Right lobe of liver (tissue), 6 donors: ENCODE results near the gene RAB28. TPM values are rescaled to one million over a fixed set of nuclear protein-coding genes. Genes with fewer than 3 reads are reported as not detected.

Experiments
- ATAC-seq, 4 donors: fragments of 200-7000 bp; cut with Tn5 transposase; one replicate each; pipeline ENCODE4 v1.9.1; 2020; ENCODE audit warnings: mild to moderate bottlenecking in 4 of 4, moderate library complexity in 4 of 4
- DNase-seq, 3 donors: peaks; one replicate each; pipeline ENCODE4 v3.0.0-alpha.2; 2020
- H3K27ac ChIP-seq, 3 donors: fragments of 200-600 bp; one replicate each; pipeline ENCODE4 v1.8.0; 2022
- H3K27me3 ChIP-seq, 2 donors: fragments of 200-600 bp; one replicate each; pipeline ENCODE4 v1.8.0; 2022
- H3K36me3 ChIP-seq, 4 donors: fragments of 200-600 bp; sonication (generic) in 1 of 4; one replicate each; pipeline versions ENCODE4 v1.5.1 to v1.8.0; 2017 to 2022; ENCODE audit warnings: control low read depth in 1 of 4
- H3K4me1 ChIP-seq, 4 donors: fragments of 200-600 bp; sonication (generic) in 1 of 4; one replicate each; pipeline versions ENCODE4 v1.5.1 to v1.8.0; 2017 to 2022; ENCODE audit warnings: control low read depth in 1 of 4
- H3K4me3 ChIP-seq, 3 donors: fragments of 200-600 bp; one replicate each; pipeline ENCODE4 v1.8.0; 2022
- H3K9me3 ChIP-seq, 4 donors: fragments of 200-600 bp; sonication (generic) in 1 of 4; one replicate each; pipeline versions ENCODE4 v1.5.1 to v1.8.0; 2017 to 2022; ENCODE audit warnings: control low read depth in 1 of 4
- CTCF ChIP-seq, 4 donors: fragments of 200-600 bp in 3 of 4; fragments of 450-650 bp in 1 of 4; IDR thresholded peaks; one replicate each; pipeline versions ENCODE4 v1.5.1 to v1.8.0; 2016 to 2022; ENCODE audit warnings: antibody characterized with exemption in 4 of 4, mild to moderate bottlenecking in 2 of 4
- POLR2A ChIP-seq: fragments of 450-650 bp; IDR thresholded peaks from one replicate; pipeline ENCODE4 v1.6.1; 2017; ENCODE audit warnings: antibody characterized with exemption, mild to moderate bottlenecking
- WGBS: methylation state at CpG from one replicate; pipeline ENCODE4 v1.1.6; 2018; ENCODE audit warnings: low coverage, low lambda C conversion rate; ENCODE audit not compliant: insufficient coverage; ENCODE audit errors: missing lambda C conversion rate; 5-methylcytosine and 5-hydroxymethylcytosine counted together
- intact Hi-C, 2 donors: fragments of 100-400 bp; cut with DNase I; formaldehyde crosslinking; loops; one replicate each; pipeline versions ENCODE4 v1.11.2 to v1.14.1; 2022
- total RNA-seq, 6 experiments: library from RNA; depleted of rRNA in 2 of 6; stranded (reverse); fragments of >200 nt in 2 of 6; fragmentation: NEBNext Ultra II Directional in 3 of 6; extraction: Animal tissue kit (Norgen Biotek cat#: 25700) in 3 of 6; gene quantifications; one replicate each; pipeline versions ENCODE4 v1.1.0 to v1.2.4, GENCODE V29; 2016 to 2023
- donor health status: DM: no; HTN: yes; CAD: no.
- donor health status: DM: no; HTN: no; CAD: no.
- donor health status: DM: no; HTN: no; CAD: no.
- donor health status: DM: no; HTN: yes; CAD: no.
- donor health status: DM: no; HTN: yes; CAD: no.

Gene RAB28
- total RNA-seq, 6 experiments from 2014 or later = 3.8 to 5.8 (median 5.1) TPM

GRCh38 chr4:13470379-13470778 lies 13.8 kb downstream of the RAB28 start:
- no peaks in the 10 kb centered on the region for H3K4me1 ChIP-seq
- intact Hi-C loops = no loop called here
- no peaks in the 10 kb centered on the region for H3K36me3 ChIP-seq
- H3K27me3 ChIP-seq = no peaks in the 10 kb centered on the region
- no peak overlapping the region for H3K4me3 ChIP-seq
- no peak for ATAC-seq
- no peaks in the 10 kb centered on the region for H3K9me3 ChIP-seq
- H3K27ac ChIP-seq = no peak overlapping the region
- TF ChIP-seq POLR2A (no peak), CTCF (IDR thresholded peaks at IDR 0.05) (no peak)
- no peak for DNase-seq

DNA sequence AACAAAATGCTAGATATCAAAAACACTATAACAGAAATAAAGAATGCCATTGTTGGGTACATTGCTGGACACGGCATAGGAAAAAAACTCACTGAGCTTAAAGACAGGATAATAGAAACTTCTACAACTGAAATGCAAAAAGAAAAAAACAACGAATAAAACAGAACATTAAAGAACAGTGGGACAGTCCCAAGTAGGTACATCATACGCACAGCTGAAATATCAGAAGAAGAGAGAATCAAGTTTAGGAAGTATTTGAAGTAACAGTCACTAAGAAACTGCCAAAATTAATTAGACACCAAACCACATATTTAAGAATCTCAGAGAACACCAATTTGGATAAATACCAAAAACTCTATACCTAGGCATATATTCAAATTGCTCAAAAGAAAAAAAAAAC lies 19.2 kb downstream of the RAB28 start:
- 83% methylated on average over 2 of the region's 3 CpGs for WGBS

DNA sequence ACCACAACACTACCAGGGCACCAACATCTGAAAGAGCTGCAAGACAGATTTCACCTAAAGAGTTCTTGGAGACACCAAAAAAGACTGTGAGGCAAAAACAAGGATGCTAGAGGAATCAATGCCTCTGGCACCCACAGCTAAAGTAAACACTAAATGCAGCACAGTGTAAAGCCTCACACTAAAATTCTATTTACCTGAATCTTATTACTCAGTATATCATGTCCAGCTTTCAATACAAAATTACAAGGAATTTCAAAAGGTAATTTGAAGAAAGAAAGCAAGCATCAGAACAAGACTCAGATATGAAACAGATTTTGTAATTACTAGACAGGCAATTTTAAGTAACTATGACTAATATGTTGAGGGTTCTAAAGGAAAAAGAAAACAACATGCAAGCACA lies 19.6 kb downstream of the RAB28 start:
- intact Hi-C loops = no loop called here
- no peak for DNase-seq
- H3K27ac ChIP-seq = no peak overlapping the region
- H3K4me1 ChIP-seq = no peaks in the 10 kb centered on the region
- TF ChIP-seq POLR2A (no peak), CTCF (IDR thresholded peaks at IDR 0.05) (no peak)
- no peaks in the 10 kb centered on the region for H3K27me3 ChIP-seq
- ATAC-seq = no peak
- H3K9me3 ChIP-seq = no peaks in the 10 kb centered on the region
- no peak overlapping the region for H3K4me3 ChIP-seq
- no peaks in the 10 kb centered on the region for H3K36me3 ChIP-seq

More for the DNA sequence above, 19.2 kb downstream of the RAB28 start:
- no peaks in the 10 kb centered on the region for H3K9me3 ChIP-seq
- no peak overlapping the region for H3K4me3 ChIP-seq
- no peak overlapping the region for H3K27ac ChIP-seq
- no peaks in the 10 kb centered on the region for H3K4me1 ChIP-seq
- no peak for DNase-seq
- intact Hi-C loops = no loop called here
- no peaks in the 10 kb centered on the region for H3K27me3 ChIP-seq
- TF ChIP-seq POLR2A (no peak), CTCF (IDR thresholded peaks at IDR 0.05) (no peak)
- ATAC-seq = no peak
- H3K36me3 ChIP-seq = no peaks in the 10 kb centered on the region

DNA sequence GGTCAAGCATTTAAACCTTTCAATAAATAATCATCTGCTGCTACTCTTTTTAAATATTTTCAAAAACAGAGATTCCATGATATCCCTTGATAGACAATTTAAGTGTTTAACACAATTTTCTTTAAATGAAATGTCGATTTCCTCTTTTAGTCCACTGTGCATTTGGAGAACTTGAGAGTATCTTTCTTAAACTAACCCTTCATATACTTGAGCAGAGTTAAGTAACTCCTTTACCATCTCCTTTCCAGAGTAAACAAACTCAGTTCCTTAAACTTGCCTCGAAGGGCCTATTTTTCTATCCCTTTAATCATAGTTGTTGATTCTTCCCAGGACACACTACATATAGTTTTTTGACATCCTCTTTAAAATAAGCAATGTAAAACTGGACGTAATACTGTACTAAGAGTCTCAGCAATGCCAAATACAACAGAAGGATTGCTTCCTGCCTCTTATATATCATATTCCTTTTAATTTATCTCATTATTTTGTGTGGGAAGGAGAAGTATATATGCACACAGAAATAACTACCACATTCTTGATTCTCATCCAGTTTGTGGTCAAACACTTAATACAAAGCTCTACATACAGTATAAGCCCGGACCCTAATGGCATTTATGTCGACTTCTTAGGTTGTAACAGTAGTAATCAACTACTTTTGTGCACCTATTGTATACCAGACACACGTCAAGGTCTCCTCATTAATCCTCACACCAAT lies 22.8 kb downstream of the RAB28 start:
- Histone ChIP-seq H3K4me3 (no peak overlapping the region), H3K27me3 (no peaks in the 10 kb centered on the region), H3K4me1 (no peaks in the 10 kb centered on the region), H3K27ac (no peak overlapping the region), H3K36me3 (no peaks in the 10 kb centered on the region), H3K9me3 (no peaks in the 10 kb centered on the region)
- no peak for TF ChIP-seq CTCF (IDR thresholded peaks at IDR 0.05)
- no peak for TF ChIP-seq POLR2A
- WGBS = 86% methylated on average over 6 of the region's 6 CpGs
- intact Hi-C loops = no loop called here
- ATAC-seq (no peak), DNase-seq (no peak)

GRCh38 chr4:13455411-13455810 lies 28.7 kb downstream of the RAB28 start:
- Histone ChIP-seq H3K4me3 (no peak overlapping the region), H3K27me3 (no peaks in the 10 kb centered on the region), H3K9me3 (no peaks in the 10 kb centered on the region), H3K4me1 (no peaks in the 10 kb centered on the region), H3K27ac (no peak overlapping the region), H3K36me3 (no peaks in the 10 kb centered on the region)
- TF ChIP-seq POLR2A = no peak
- TF ChIP-seq CTCF (IDR thresholded peaks at IDR 0.05) = no peak
- intact Hi-C loops = no loop called here
- no peak for ATAC-seq
- no peak for DNase-seq
- WGBS = no CpG with 5 or more reads among the region's 4 CpGs
